ENCODE results near the gene C1QTNF1.
A peak's percentile ranks its signal among the peaks of the same experiment; 100 is the strongest.

The C1QTNF1 gene

DNA sequence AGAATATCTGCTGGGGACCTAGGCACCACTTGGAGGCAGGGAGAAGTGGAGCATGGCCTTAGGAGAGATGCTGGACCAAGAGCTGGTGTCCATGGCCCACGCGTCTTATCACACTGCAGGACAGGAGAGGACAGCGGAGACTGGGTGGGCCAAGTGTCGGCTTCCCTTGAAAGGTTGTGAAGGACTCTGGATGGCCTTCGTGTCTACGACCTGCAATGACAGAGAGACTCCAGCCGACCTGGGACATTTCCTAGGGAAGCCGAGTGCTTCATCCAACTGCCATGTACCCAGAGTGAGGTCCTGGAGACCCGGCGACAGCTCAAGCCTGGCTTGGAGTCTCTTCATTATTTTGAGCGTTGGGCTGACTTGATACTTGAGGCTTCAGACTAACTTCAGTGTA, 20.5 kb downstream of the C1QTNF1 start (continued):
- TF ChIP-seq, protein P1, sequence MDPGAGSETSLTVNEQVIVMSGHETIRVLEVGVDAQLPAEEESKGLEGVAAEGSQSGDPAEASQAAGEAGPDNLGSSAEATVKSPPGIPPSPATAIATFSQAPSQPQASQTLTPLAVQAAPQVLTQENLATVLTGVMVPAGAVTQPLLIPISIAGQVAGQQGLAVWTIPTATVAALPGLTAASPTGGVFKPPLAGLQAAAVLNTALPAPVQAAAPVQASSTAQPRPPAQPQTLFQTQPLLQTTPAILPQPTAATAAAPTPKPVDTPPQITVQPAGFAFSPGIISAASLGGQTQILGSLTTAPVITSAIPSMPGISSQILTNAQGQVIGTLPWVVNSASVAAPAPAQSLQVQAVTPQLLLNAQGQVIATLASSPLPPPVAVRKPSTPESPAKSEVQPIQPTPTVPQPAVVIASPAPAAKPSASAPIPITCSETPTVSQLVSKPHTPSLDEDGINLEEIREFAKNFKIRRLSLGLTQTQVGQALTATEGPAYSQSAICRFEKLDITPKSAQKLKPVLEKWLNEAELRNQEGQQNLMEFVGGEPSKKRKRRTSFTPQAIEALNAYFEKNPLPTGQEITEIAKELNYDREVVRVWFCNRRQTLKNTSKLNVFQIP (CRISPR knock-in tag; IDR thresholded peaks at IDR 0.05; ENCODE audit: borderline replicate concordance, low read depth) = no peak
- TF ChIP-seq ARNTL (CRISPR knock-in tag; IDR thresholded peaks at IDR 0.05; ENCODE audit: borderline replicate concordance, low read depth) = no peak
- no peak for TF ChIP-seq ZC3H10 (CRISPR knock-in tag; IDR thresholded peaks at IDR 0.05)
- no peak for TF ChIP-seq CSDC2 (CRISPR knock-in tag; IDR thresholded peaks at IDR 0.05)
- no peak for TF ChIP-seq ZFP3 (CRISPR knock-in tag; IDR thresholded peaks at IDR 0.05)
- TF ChIP-seq, protein P2, sequence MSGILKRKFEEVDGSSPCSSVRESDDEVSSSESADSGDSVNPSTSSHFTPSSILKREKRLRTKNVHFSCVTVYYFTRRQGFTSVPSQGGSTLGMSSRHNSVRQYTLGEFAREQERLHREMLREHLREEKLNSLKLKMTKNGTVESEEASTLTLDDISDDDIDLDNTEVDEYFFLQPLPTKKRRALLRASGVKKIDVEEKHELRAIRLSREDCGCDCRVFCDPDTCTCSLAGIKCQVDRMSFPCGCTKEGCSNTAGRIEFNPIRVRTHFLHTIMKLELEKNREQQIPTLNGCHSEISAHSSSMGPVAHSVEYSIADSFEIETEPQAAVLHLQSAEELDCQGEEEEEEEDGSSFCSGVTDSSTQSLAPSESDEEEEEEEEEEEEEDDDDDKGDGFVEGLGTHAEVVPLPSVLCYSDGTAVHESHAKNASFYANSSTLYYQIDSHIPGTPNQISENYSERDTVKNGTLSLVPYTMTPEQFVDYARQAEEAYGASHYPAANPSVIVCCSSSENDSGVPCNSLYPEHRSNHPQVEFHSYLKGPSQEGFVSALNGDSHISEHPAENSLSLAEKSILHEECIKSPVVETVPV (CRISPR knock-in tag; IDR thresholded peaks at IDR 0.05) = no peak
- no peak for TF ChIP-seq BACH2 (CRISPR knock-in tag; IDR thresholded peaks at IDR 0.05; ENCODE audit: borderline replicate concordance)

DNA sequence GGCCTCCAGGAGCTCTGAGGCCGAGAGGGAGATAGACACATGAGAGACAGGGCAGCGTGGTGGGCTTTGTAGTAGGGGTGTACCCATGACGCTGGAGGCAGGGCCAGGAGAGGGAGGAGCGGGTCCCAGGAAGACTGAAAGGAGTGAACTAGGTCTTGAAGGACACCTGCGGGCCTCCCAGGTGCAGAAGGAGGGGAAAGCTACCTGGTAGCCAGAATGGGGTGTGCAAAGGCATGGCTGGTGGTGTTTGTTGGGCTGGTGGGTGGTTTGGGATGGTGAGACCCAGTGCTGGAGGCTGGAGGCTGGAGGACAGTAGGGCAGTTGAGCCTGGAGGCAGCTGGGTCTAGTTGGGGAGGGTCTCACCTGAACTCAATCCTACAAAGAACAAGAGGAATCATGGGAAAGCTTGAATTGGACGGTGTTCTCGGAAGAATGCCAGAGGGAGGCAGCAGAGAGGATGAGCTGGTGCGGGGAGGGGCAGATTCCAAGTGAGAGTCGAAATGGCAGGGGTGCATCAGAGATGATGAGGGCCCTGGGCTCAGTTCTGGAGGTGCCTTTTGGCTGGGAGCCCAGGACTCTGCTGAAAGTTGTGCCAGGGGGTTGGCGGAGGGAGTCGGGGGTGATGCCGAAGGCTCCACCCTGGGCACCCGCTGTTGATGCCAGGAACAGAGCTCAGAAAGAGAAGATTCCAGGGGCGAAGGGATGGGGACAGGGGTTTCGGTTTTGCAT, 21.2 kb downstream of the C1QTNF1 start:
- TF ChIP-seq, protein P3, sequence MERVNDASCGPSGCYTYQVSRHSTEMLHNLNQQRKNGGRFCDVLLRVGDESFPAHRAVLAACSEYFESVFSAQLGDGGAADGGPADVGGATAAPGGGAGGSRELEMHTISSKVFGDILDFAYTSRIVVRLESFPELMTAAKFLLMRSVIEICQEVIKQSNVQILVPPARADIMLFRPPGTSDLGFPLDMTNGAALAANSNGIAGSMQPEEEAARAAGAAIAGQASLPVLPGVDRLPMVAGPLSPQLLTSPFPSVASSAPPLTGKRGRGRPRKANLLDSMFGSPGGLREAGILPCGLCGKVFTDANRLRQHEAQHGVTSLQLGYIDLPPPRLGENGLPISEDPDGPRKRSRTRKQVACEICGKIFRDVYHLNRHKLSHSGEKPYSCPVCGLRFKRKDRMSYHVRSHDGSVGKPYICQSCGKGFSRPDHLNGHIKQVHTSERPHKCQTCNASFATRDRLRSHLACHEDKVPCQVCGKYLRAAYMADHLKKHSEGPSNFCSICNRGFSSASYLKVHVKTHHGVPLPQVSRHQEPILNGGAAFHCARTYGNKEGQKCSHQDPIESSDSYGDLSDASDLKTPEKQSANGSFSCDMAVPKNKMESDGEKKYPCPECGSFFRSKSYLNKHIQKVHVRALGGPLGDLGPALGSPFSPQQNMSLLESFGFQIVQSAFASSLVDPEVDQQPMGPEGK (CRISPR knock-in tag; IDR thresholded peaks at IDR 0.05; ENCODE audit: borderline replicate concordance) = no peak
- TF ChIP-seq, protein P4, sequence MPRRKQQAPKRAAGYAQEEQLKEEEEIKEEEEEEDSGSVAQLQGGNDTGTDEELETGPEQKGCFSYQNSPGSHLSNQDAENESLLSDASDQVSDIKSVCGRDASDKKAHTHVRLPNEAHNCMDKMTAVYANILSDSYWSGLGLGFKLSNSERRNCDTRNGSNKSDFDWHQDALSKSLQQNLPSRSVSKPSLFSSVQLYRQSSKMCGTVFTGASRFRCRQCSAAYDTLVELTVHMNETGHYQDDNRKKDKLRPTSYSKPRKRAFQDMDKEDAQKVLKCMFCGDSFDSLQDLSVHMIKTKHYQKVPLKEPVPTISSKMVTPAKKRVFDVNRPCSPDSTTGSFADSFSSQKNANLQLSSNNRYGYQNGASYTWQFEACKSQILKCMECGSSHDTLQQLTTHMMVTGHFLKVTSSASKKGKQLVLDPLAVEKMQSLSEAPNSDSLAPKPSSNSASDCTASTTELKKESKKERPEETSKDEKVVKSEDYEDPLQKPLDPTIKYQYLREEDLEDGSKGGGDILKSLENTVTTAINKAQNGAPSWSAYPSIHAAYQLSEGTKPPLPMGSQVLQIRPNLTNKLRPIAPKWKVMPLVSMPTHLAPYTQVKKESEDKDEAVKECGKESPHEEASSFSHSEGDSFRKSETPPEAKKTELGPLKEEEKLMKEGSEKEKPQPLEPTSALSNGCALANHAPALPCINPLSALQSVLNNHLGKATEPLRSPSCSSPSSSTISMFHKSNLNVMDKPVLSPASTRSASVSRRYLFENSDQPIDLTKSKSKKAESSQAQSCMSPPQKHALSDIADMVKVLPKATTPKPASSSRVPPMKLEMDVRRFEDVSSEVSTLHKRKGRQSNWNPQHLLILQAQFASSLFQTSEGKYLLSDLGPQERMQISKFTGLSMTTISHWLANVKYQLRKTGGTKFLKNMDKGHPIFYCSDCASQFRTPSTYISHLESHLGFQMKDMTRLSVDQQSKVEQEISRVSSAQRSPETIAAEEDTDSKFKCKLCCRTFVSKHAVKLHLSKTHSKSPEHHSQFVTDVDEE (CRISPR knock-in tag; IDR thresholded peaks at IDR 0.05) = no peak
- no peak for TF ChIP-seq ARNTL (CRISPR knock-in tag; IDR thresholded peaks at IDR 0.05; ENCODE audit: borderline replicate concordance, low read depth)
- no peak for TF ChIP-seq OSR1 (CRISPR knock-in tag; IDR thresholded peaks at IDR 0.05)
- no peak for TF ChIP-seq ZNF8 (CRISPR knock-in tag; IDR thresholded peaks at IDR 0.05)
- ATAC-seq = no peak

- peak; percentile 94 for ATAC-seq
- TF ChIP-seq GLIS3 (CRISPR knock-in tag; IDR thresholded peaks at IDR 0.05) (no peak), SNAI2 (CRISPR knock-in tag; IDR thresholded peaks at IDR 0.05) (no peak), ZC3H10 (CRISPR knock-in tag; IDR thresholded peaks at IDR 0.05) (no peak), ZFP3 (CRISPR knock-in tag; IDR thresholded peaks at IDR 0.05) (no peak), ZNF70 (CRISPR knock-in tag; IDR thresholded peaks at IDR 0.05) (no peak)
- TF ChIP-seq, protein P4 (CRISPR knock-in tag; IDR thresholded peaks at IDR 0.05) = no peak
- TF ChIP-seq, protein P2 (CRISPR knock-in tag; IDR thresholded peaks at IDR 0.05) = no peak
- TF ChIP-seq, protein P1 (CRISPR knock-in tag; IDR thresholded peaks at IDR 0.05; ENCODE audit: borderline replicate concordance, low read depth) = no peak
Measured at GRCh38 chr17:79045842-79046196, 21.9 kb downstream of the C1QTNF1 start.

Data from SK-N-SH treated with all-trans-retinoic acid at 6 μM for 48 hours (cell line).